ENCODE results near the gene STRBP.

The STRBP gene

DNA sequence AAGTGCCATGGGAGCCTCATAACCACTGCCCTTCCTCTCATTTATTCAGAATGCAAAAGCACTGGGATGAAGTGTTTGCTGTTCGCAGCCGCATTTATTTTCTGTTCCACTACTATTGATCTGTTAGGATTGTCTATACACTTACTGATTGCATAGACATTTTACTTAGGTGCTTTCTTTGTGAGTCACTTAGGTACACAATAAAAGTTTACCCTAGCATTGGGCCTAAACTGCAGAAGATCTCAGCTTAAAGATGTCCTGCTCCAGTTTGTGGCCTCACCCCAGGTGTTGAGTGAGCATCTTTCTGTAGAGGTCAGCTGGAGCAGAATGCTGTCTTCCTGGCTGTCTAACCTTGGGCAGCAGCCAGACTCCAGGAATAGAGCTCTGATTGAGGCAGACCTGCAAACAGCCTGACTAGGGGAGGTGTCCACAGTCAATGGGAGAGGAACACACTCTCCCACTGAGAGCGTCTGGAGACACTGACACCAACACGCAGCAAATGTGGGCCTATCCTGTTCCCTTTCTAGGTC, 181.0 kb downstream of the STRBP start:
- Histone ChIP-seq H3K4me1 (peaks cover 25% of the 10 kb centered on the region), H3K27me3 (no peaks in the 10 kb centered on the region), H3K36me3 (peaks cover 79% of the 10 kb centered on the region), H3K4me2 (no peak overlapping the region), H3K27ac (no peak overlapping the region), H3K4me3 (no peak overlapping the region), H4K20me1 (no peaks in the 10 kb centered on the region), H3K9ac (no peak overlapping the region), H3K9me3 (no peaks in the 10 kb centered on the region)
- no peak for TF ChIP-seq Cebpa-rat (IDR thresholded peaks at IDR 0.05)

GRCh38 chr9:123085916-123086315, 182.5 kb downstream of the STRBP start:
- Histone ChIP-seq H4K20me1 (no peaks in the 10 kb centered on the region), H3K27me3 (no peaks in the 10 kb centered on the region), H3K9ac (no peak overlapping the region), H3K9me3 (no peaks in the 10 kb centered on the region), H3K4me3 (no peak overlapping the region), H3K4me2 (peak overlapping the region; percentile 58), H3K36me3 (peaks cover 74% of the 10 kb centered on the region), H3K27ac (no peak overlapping the region), H3K4me1 (peaks cover 25% of the 10 kb centered on the region)
- no peak for TF ChIP-seq Cebpa-rat (IDR thresholded peaks at IDR 0.05)

GRCh38 chr9:123084256-123084655, 184.1 kb downstream of the STRBP start:
- H3K9ac ChIP-seq = no peak overlapping the region
- no peak overlapping the region for H3K4me3 ChIP-seq
- H3K4me2 ChIP-seq = peak overlapping the region; percentile 58; the same call in 1 of the 2 replicates
- H3K27me3 ChIP-seq = no peaks in the 10 kb centered on the region
- H3K4me1 ChIP-seq = peaks cover 33% of the 10 kb centered on the region
- peaks cover 73% of the 10 kb centered on the region for H3K36me3 ChIP-seq
- 0 out of 2 replicates have a peak overlapping the region, but pooled peaks have one; percentile 50 for H3K27ac ChIP-seq
- no peaks in the 10 kb centered on the region for H3K9me3 ChIP-seq
- no peak for TF ChIP-seq Cebpa-rat (IDR thresholded peaks at IDR 0.05)
- H4K20me1 ChIP-seq = no peaks in the 10 kb centered on the region

GRCh38 chr9:123083680-123084079, 184.7 kb downstream of the STRBP start:
- TF ChIP-seq Cebpa-rat (IDR thresholded peaks at IDR 0.05) = no peak
- Histone ChIP-seq H3K9ac (no peak overlapping the region), H3K36me3 (peaks cover 73% of the 10 kb centered on the region)

DNA sequence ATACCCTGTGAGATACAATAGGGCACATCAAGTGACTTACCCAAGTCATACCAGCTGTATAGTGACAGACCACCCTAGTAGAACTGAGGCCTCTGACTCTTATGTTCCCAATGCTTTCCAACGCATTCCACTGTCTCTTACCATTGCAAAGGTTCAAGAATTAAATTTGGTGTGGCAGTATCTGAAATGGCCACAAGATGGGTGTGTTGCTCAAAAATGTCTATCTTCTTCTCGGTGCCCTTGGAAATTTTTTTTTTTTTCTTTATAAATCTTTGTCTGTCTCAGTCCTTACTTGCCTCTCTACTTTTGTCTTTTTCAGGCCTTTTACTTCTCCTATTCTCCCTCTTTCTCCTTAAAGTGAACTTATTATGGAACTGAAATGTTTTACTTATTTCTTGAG, 186.6 kb downstream of the STRBP start:
- Histone ChIP-seq H3K27me3 (no peaks in the 10 kb centered on the region), H3K4me1 (peaks cover 33% of the 10 kb centered on the region), H3K4me2 (no peak overlapping the region), H3K27ac (no peak overlapping the region), H3K36me3 (peaks cover 63% of the 10 kb centered on the region), H3K9me3 (no peaks in the 10 kb centered on the region), H3K4me3 (no peak overlapping the region), H4K20me1 (no peaks in the 10 kb centered on the region), H3K9ac (no peak overlapping the region)
- no peak for TF ChIP-seq Cebpa-rat (IDR thresholded peaks at IDR 0.05)

More at GRCh38 chr9:123083680-123084079, 184.7 kb downstream of the STRBP start:
- no peaks in the 10 kb centered on the region for H4K20me1 ChIP-seq
- H3K4me1 ChIP-seq = peaks cover 33% of the 10 kb centered on the region
- no peak overlapping the region for H3K4me3 ChIP-seq
- H3K9me3 ChIP-seq = no peaks in the 10 kb centered on the region
- H3K27me3 ChIP-seq = no peaks in the 10 kb centered on the region
- no peak overlapping the region for H3K4me2 ChIP-seq
- H3K27ac ChIP-seq = no peak overlapping the region

GRCh38 chr9:123080444-123080843, 187.9 kb downstream of the STRBP start:
- Histone ChIP-seq H3K36me3 (peaks cover 60% of the 10 kb centered on the region), H3K27ac (no peak overlapping the region), H3K9me3 (no peaks in the 10 kb centered on the region), H4K20me1 (no peaks in the 10 kb centered on the region), H3K4me3 (no peak overlapping the region), H3K27me3 (no peaks in the 10 kb centered on the region), H3K9ac (no peak overlapping the region), H3K4me2 (no peak overlapping the region), H3K4me1 (peaks cover 24% of the 10 kb centered on the region)
- TF ChIP-seq Cebpa-rat (IDR thresholded peaks at IDR 0.05) = no peak

- no peaks in the 10 kb centered on the region for H3K27me3 ChIP-seq
- no peak overlapping the region for H3K4me3 ChIP-seq
- no peaks in the 10 kb centered on the region for H3K4me1 ChIP-seq
- peaks cover 71% of the 10 kb centered on the region for H3K36me3 ChIP-seq
- no peak for TF ChIP-seq Cebpa-rat (IDR thresholded peaks at IDR 0.05)
- no peaks in the 10 kb centered on the region for H4K20me1 ChIP-seq
- H3K4me2 ChIP-seq = no peak overlapping the region
- H3K27ac ChIP-seq = no peak overlapping the region
- H3K9me3 ChIP-seq = no peaks in the 10 kb centered on the region
- no peak overlapping the region for H3K9ac ChIP-seq
Measured at GRCh38 chr9:123074628-123075027, 193.8 kb downstream of the STRBP start.

GRCh38 chr9:123073991-123074422, 194.4 kb downstream of the STRBP start:
- H4K20me1 ChIP-seq = no peaks in the 10 kb centered on the region
- no peak overlapping the region for H3K4me2 ChIP-seq
- H3K4me1 ChIP-seq = no peaks in the 10 kb centered on the region
- H3K36me3 ChIP-seq = peaks cover 71% of the 10 kb centered on the region
- no peaks in the 10 kb centered on the region for H3K27me3 ChIP-seq
- no peak overlapping the region for H3K27ac ChIP-seq
- H3K9ac ChIP-seq = no peak overlapping the region
- no peak for TF ChIP-seq Cebpa-rat (IDR thresholded peaks at IDR 0.05)
- H3K4me3 ChIP-seq = no peak overlapping the region
- no peaks in the 10 kb centered on the region for H3K9me3 ChIP-seq

DNA sequence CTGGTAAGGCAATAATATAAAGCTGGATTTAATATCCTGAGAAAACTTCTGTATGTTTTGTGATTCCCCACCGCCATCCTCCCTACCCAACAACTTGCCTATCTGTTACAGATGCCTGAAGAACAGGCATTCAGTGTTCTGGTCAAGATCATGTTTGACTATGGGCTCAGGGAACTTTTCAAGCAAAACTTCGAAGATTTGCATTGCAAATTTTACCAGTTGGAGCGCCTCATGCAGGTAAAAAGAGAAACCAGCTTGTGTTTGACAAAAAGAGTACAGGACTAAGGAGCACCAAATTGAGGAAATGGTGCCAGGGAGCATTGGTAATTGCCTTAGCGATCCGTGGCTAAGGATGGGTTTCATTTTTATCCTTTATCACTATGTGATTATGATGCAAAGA, 194.9 kb downstream of the STRBP start:
- H3K9ac ChIP-seq = no peak overlapping the region
- H3K9me3 ChIP-seq = no peaks in the 10 kb centered on the region
- no peak for TF ChIP-seq Cebpa-rat (IDR thresholded peaks at IDR 0.05)
- H3K4me2 ChIP-seq = no peak overlapping the region
- H3K27me3 ChIP-seq = no peaks in the 10 kb centered on the region
- no peaks in the 10 kb centered on the region for H4K20me1 ChIP-seq
- H3K36me3 ChIP-seq = peaks cover 65% of the 10 kb centered on the region
- H3K4me3 ChIP-seq = no peak overlapping the region
- no peaks in the 10 kb centered on the region for H3K4me1 ChIP-seq
- H3K27ac ChIP-seq = no peak overlapping the region

- Histone ChIP-seq H3K27me3 (no peaks in the 10 kb centered on the region), H3K9me3 (no peaks in the 10 kb centered on the region), H4K20me1 (no peaks in the 10 kb centered on the region), H3K4me2 (no peak overlapping the region), H3K36me3 (peaks cover 70% of the 10 kb centered on the region), H3K4me1 (no peaks in the 10 kb centered on the region), H3K27ac (no peak overlapping the region), H3K4me3 (no peak overlapping the region), H3K9ac (no peak overlapping the region)
- no peak for TF ChIP-seq Cebpa-rat (IDR thresholded peaks at IDR 0.05)
Measured at GRCh38 chr9:123072407-123072995, 195.9 kb downstream of the STRBP start.
